CD14-positive monocyte (primary cell): ENCODE data around the gene RAVER1. TPM values are rescaled to one million over a fixed set of nuclear protein-coding genes. Genes with fewer than 3 reads are reported as not detected.
A peak's percentile ranks its signal among the peaks of the same experiment; 100 is the strongest.

ENCODE experiments used
- DNase-seq, 3 donors: peaks; one replicate each; pipeline ENCODE4 v3.0.0-alpha.2; 2011 to 2022
- H2AFZ ChIP-seq: 2 replicates; pipeline ENCODE4 v1.6.0; 2012; ENCODE audit warnings: mild to moderate bottlenecking, low read depth, low read length, inconsistent platforms; ENCODE audit not compliant: insufficient read depth, poor library complexity, severe bottlenecking
- H3K27ac ChIP-seq, 2 donors: 1 replicate in 1 of 2; 2 replicates in 1 of 2; pipeline ENCODE4 v1.5.1; 2012 to 2013; ENCODE audit warnings: low read length in 2 of 2, control low read depth in 1 of 2, inconsistent platforms in 1 of 2, low read depth in 1 of 2, mild to moderate bottlenecking in 1 of 2
- H3K27me3 ChIP-seq, 2 donors: one replicate each; pipeline versions ENCODE4 v1.6.0 to v1.6.1; 2011 to 2013; ENCODE audit warnings: low read length in 2 of 2; ENCODE audit not compliant: control insufficient read depth in 2 of 2, insufficient read depth in 2 of 2
- H3K36me3 ChIP-seq, 2 donors: replicated peaks in 1 of 2; 1 replicate in 1 of 2; 2 replicates in 1 of 2; pipeline versions ENCODE4 v1.5.1 to v1.6.1; 2012 to 2013; ENCODE audit warnings: low read length in 2 of 2, control low read depth in 1 of 2, inconsistent platforms in 1 of 2, mild to moderate bottlenecking in 1 of 2; ENCODE audit not compliant: insufficient read depth in 2 of 2, control insufficient read depth in 1 of 2
- H3K4me1 ChIP-seq, 2 donors: 1 replicate in 1 of 2; 2 replicates in 1 of 2; pipeline versions ENCODE4 v1.5.1 to v1.6.1; 2012 to 2013; ENCODE audit warnings: low read length in 2 of 2, control low read depth in 1 of 2, inconsistent platforms in 1 of 2, mild to moderate bottlenecking in 1 of 2, moderate library complexity in 1 of 2; ENCODE audit not compliant: insufficient read depth in 2 of 2, control insufficient read depth in 1 of 2
- H3K4me2 ChIP-seq: replicated peaks from 2 replicates; pipeline ENCODE3; 2012; ENCODE audit warnings: low read length, moderate library complexity, mild to moderate bottlenecking; ENCODE audit not compliant: poor library complexity, severe bottlenecking; ENCODE audit errors: extremely low read depth
- H3K4me3 ChIP-seq, 3 experiments: fragments of 200-600 bp in 1 of 3; sonication (generic) in 1 of 3; replicated peaks in 1 of 3; 1 replicate in 2 of 3; 2 replicates in 1 of 3; pipeline ENCODE4 v1.5.1; 2011 to 2013; ENCODE audit warnings: low read length in 3 of 3, mild to moderate bottlenecking in 3 of 3, control low read depth in 2 of 3, low read depth in 2 of 3, inconsistent platforms in 1 of 3, moderate library complexity in 1 of 3
- H3K79me2 ChIP-seq: 2 replicates; pipeline ENCODE4 v1.6.0; 2012; ENCODE audit warnings: mild to moderate bottlenecking, control low read depth, inconsistent platforms, low read length, moderate library complexity; ENCODE audit not compliant: insufficient read depth
- H3K9ac ChIP-seq: 2 replicates; pipeline ENCODE4 v1.6.0; 2017; ENCODE audit warnings: low read length, mild to moderate bottlenecking; ENCODE audit not compliant: insufficient read depth, poor library complexity, severe bottlenecking
- H3K9me3 ChIP-seq, 2 donors: replicated peaks in 1 of 2; 1 replicate in 1 of 2; 2 replicates in 1 of 2; pipeline versions ENCODE4 v1.5.1 to v1.6.1; 2012 to 2013; ENCODE audit warnings: low read length in 2 of 2, control low read depth in 1 of 2; ENCODE audit not compliant: control insufficient read depth in 1 of 2, insufficient read depth in 1 of 2
- H4K20me1 ChIP-seq: 2 replicates; pipeline ENCODE4 v1.6.0; 2012; ENCODE audit warnings: mild to moderate bottlenecking, low read length, control low read depth, moderate library complexity; ENCODE audit not compliant: insufficient read depth
- H3K27ac Mint-ChIP-seq, 7 donors: one replicate each; pipeline ENCODE4 v1.8.0; 2020; ENCODE audit warnings: mild to moderate bottlenecking in 7 of 7, mixed read lengths in 7 of 7, moderate library complexity in 6 of 7, inconsistent platforms in 2 of 7
- H3K27me3 Mint-ChIP-seq, 3 donors: one replicate each; pipeline ENCODE4 v1.8.0; 2021 to 2022; ENCODE audit warnings: low read depth in 3 of 3, mild to moderate bottlenecking in 3 of 3, mixed read lengths in 3 of 3, moderate library complexity in 3 of 3, inconsistent platforms in 1 of 3
- H3K36me3 Mint-ChIP-seq, 2 donors: one replicate each; pipeline ENCODE4 v1.8.0; 2020; ENCODE audit warnings: mixed read lengths in 2 of 2, inconsistent platforms in 1 of 2, mild to moderate bottlenecking in 1 of 2
- H3K4me1 Mint-ChIP-seq: one replicate; pipeline ENCODE4 v1.8.0; 2020; ENCODE audit warnings: mild to moderate bottlenecking, mixed read lengths
- H3K4me3 Mint-ChIP-seq, 2 donors: one replicate each; pipeline ENCODE4 v1.8.0; 2020; ENCODE audit warnings: mild to moderate bottlenecking in 2 of 2, mixed read lengths in 2 of 2, moderate library complexity in 1 of 2
- H3K9me3 Mint-ChIP-seq, 7 donors: one replicate each; pipeline ENCODE4 v1.8.0; 2020 to 2022; ENCODE audit warnings: mixed read lengths in 7 of 7, mild to moderate bottlenecking in 6 of 7, moderate library complexity in 6 of 7, inconsistent platforms in 2 of 7
- WGBS: methylation state at CpG from one replicate; pipeline ENCODE4 v1.1.5; 2013; ENCODE audit warnings: missing lambda C conversion rate; ENCODE audit not compliant: insufficient coverage; 5-methylcytosine and 5-hydroxymethylcytosine counted together
- intact Hi-C, 2 donors: fragments of 100-400 bp; cut with micrococcal nuclease; formaldehyde crosslinking; loops; one replicate each; pipeline versions ENCODE4 v1.15.0 to v1.15.1; 2023
- polyA plus RNA-seq, 3 donors: library from polyadenylated mRNA; depleted of rRNA in 1 of 3; unstranded in 2 of 3; stranded (reverse) in 1 of 3; fragments of 300-500 nt in 2 of 3; fragments of >200 nt in 1 of 3; fragmentation: Illumina TruSeq in 2 of 3; gene quantifications; 1 replicate in 2 of 3; 2 replicates in 1 of 3; pipeline ENCODE4 v1.2.3, GENCODE V29; 2012 to 2021
- TF ChIP-seq, protein P1 (sequence below): fragments of 200-600 bp; IDR thresholded peaks from one replicate; pipeline ENCODE4 v1.8.0; 2022; ENCODE audit warnings: antibody characterized with exemption, mild to moderate bottlenecking

The RAVER1 gene
- polyA plus RNA-seq, 3 donors = 6.0 to 20.7 (median 9.0) TPM

DNA sequence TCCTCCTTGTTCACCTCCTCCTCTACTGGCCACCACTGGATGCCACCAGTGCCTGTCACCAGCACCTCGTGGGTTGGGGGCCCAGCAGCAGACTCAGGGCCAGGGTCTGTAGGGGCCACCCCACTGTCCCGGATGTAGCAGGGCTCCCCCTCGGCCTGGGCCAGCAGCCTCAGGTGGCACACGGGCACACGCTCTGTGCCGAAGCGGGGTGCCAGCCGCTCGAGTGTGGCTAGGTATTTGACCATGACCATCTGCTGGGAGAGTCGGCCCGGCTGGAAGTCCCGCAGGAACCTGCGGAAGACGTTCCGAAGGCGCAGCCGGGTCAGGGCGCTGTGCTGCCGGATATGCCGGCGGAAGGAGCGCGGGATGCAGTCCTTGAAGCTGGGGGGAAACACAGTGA is 32.2 kb upstream of the RAVER1 start:
- Histone ChIP-seq H3K27ac (no peak overlapping the region), H3K4me2 (no peak overlapping the region), H3K9me3 (no peaks in the 10 kb centered on the region), H4K20me1 (peaks cover 70% of the 10 kb centered on the region), H2AFZ (no peak overlapping the region), H3K4me3 (no peak overlapping the region), H3K9ac (no peak overlapping the region), H3K36me3 (peaks cover 89 to 96% of the 10 kb centered on the region in 2 donors), H3K79me2 (peaks cover 52% of the 10 kb centered on the region), H3K27me3 (no peaks in the 10 kb centered on the region), H3K4me1 (no peaks in the 10 kb centered on the region)
- no peaks in the 10 kb centered on the region for H3K4me1 Mint-ChIP-seq
- H3K9me3 Mint-ChIP-seq = no peaks in the 10 kb centered on the region
- intact Hi-C loops = no loop called here
- peaks cover 0 to 2% (median 0%) of the 10 kb centered on the region in 3 donors for H3K27me3 Mint-ChIP-seq
- H3K36me3 Mint-ChIP-seq = peaks cover 84 to 100% of the 10 kb centered on the region in 2 donors
- peak overlapping the region in 1 of 7 donors; percentile 51 for H3K27ac Mint-ChIP-seq
- TF ChIP-seq, protein P1, sequence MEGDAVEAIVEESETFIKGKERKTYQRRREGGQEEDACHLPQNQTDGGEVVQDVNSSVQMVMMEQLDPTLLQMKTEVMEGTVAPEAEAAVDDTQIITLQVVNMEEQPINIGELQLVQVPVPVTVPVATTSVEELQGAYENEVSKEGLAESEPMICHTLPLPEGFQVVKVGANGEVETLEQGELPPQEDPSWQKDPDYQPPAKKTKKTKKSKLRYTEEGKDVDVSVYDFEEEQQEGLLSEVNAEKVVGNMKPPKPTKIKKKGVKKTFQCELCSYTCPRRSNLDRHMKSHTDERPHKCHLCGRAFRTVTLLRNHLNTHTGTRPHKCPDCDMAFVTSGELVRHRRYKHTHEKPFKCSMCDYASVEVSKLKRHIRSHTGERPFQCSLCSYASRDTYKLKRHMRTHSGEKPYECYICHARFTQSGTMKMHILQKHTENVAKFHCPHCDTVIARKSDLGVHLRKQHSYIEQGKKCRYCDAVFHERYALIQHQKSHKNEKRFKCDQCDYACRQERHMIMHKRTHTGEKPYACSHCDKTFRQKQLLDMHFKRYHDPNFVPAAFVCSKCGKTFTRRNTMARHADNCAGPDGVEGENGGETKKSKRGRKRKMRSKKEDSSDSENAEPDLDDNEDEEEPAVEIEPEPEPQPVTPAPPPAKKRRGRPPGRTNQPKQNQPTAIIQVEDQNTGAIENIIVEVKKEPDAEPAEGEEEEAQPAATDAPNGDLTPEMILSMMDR = no peak
- no peak for DNase-seq
- no peak overlapping the region for H3K4me3 Mint-ChIP-seq
- WGBS = 97% methylated on average over 23 of the region's 23 CpGs

DNA sequence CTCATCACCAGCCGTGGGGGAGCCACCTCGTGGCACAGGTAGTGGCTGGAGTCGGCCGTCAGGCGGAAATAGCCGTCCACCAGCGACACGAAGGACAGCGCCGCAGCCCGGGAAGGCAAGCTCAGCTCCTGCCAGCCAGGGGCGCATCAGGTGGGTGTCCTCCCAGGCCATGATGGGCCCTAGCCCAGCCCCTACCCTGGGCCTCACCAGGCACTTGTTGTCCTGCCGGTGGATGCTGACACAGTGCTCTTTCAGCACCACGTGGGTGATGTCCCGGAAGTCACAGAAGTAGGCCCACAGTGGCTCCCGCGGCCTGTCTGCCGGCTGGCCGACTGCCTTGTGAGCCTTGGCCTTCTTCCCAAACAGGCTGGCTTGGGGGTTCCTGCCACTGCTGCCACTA is 31.3 kb upstream of the RAVER1 start:
- H3K9me3 Mint-ChIP-seq = no peaks in the 10 kb centered on the region
- H3K4me3 Mint-ChIP-seq = no peak overlapping the region
- H3K9me3 ChIP-seq = no peaks in the 10 kb centered on the region
- H3K27me3 Mint-ChIP-seq = peaks cover 0 to 2% (median 2%) of the 10 kb centered on the region in 3 donors
- no peak overlapping the region for H2AFZ ChIP-seq
- WGBS = 96% methylated on average over 17 of the region's 19 CpGs
- peaks cover 87 to 100% of the 10 kb centered on the region in 2 donors for H3K36me3 ChIP-seq
- H3K27me3 ChIP-seq = no peaks in the 10 kb centered on the region
- H3K27ac Mint-ChIP-seq = peak overlapping the region in 1 of 7 donors; percentile 42
- no peak overlapping the region for H3K4me2 ChIP-seq
- intact Hi-C loops = no loop called here
- TF ChIP-seq, protein P1 = no peak
- H3K4me3 ChIP-seq = no peak overlapping the region
- peaks cover 73% of the 10 kb centered on the region for H4K20me1 ChIP-seq
- no peaks in the 10 kb centered on the region for H3K4me1 ChIP-seq
- no peak for DNase-seq
- no peak overlapping the region for H3K9ac ChIP-seq
- no peak overlapping the region for H3K27ac ChIP-seq
- peaks cover 46% of the 10 kb centered on the region for H3K79me2 ChIP-seq
- H3K36me3 Mint-ChIP-seq = peaks cover 82 to 100% of the 10 kb centered on the region in 2 donors
- H3K4me1 Mint-ChIP-seq = no peaks in the 10 kb centered on the region
